ENCODE measurements around the gene GARS1.

GRCh38 chr7:30613366-30614325 lies 19.0 kb downstream of the GARS1 start:
- TF ChIP-seq CTCF (IDR thresholded peaks at IDR 0.05; ENCODE audit: low read length) (no peak), EZH2 (IDR thresholded peaks at IDR 0.05; ENCODE audit: borderline replicate concordance, low read length) (no peak)
